DOHH2 (cell line): ENCODE results near the gene CCDC85A.

Source experiments
- H3F3A ChIP-seq: fragments of 200-600 bp; sonication (generic), shearing (Covaris generic); 2 replicates; pipeline ENCODE4 v1.6.0; 2016; ENCODE audit warnings: antibody characterized with exemption, mild to moderate bottlenecking; ENCODE audit not compliant: control insufficient read depth, insufficient read depth
- H3K27ac ChIP-seq: fragments of 200-600 bp; sonication (generic); 2 replicates; pipeline ENCODE4 v1.5.1; 2014; ENCODE audit warnings: low read depth, mild to moderate bottlenecking, low read length, moderate library complexity
- H3K27me3 ChIP-seq: fragments of 200-600 bp; sonication (generic); 2 replicates; pipeline ENCODE4 v1.6.1; 2014; ENCODE audit warnings: mild to moderate bottlenecking, low read length, mixed read lengths; ENCODE audit not compliant: control insufficient read depth
- H3K36me3 ChIP-seq: fragments of 200-600 bp; sonication (generic); 2 replicates; pipeline ENCODE4 v1.6.1; 2014; ENCODE audit warnings: mild to moderate bottlenecking, low read length, moderate library complexity, mixed read lengths; ENCODE audit not compliant: control insufficient read depth
- H3K4me1 ChIP-seq: fragments of 200-600 bp; sonication (generic); 2 replicates; pipeline ENCODE4 v1.6.1; 2014; ENCODE audit warnings: mild to moderate bottlenecking, low read length, mixed read lengths; ENCODE audit not compliant: control insufficient read depth
- H3K4me2 ChIP-seq: fragments of 200-600 bp; sonication (generic); 2 replicates; pipeline ENCODE4 v1.6.0; 2014; ENCODE audit warnings: mild to moderate bottlenecking, low read length, moderate library complexity
- H3K4me3 ChIP-seq: fragments of 200-600 bp; sonication (generic); 2 replicates; pipeline ENCODE4 v1.5.1; 2014; ENCODE audit warnings: mild to moderate bottlenecking, low read length, mixed read lengths
- H3K79me2 ChIP-seq: fragments of 200-600 bp; sonication (generic); 2 replicates; pipeline ENCODE4 v1.6.1; 2014; ENCODE audit warnings: mild to moderate bottlenecking, low read length, mixed read lengths; ENCODE audit not compliant: control insufficient read depth
- H3K9me2 ChIP-seq: fragments of 200-600 bp; sonication (generic); replicated peaks from 2 replicates; pipeline ENCODE4 v1.6.1; 2014; ENCODE audit warnings: mild to moderate bottlenecking, low read length, mixed read lengths; ENCODE audit not compliant: control insufficient read depth
- H3K9me3 ChIP-seq: fragments of 200-600 bp; sonication (generic); 2 replicates; pipeline ENCODE4 v1.6.1; 2014; ENCODE audit warnings: antibody characterized with exemption, low read length, mixed read lengths; ENCODE audit not compliant: control insufficient read depth, insufficient read depth
- H4K20me1 ChIP-seq: fragments of 200-600 bp; sonication (generic); 2 replicates; pipeline ENCODE4 v1.6.0; 2014; ENCODE audit warnings: low read depth, mild to moderate bottlenecking, antibody characterized with exemption, low read length, moderate library complexity; ENCODE audit not compliant: control insufficient read depth, insufficient read depth
- CTCF ChIP-seq: fragments of 200-600 bp; sonication (generic); IDR thresholded peaks from one replicate; pipeline ENCODE4 v1.5.1; 2014; ENCODE audit warnings: antibody characterized with exemption, mild to moderate bottlenecking, low read depth, low read length; ENCODE audit not compliant: poor library complexity, severe bottlenecking
- EZH2phosphoT487 ChIP-seq: fragments of 200-600 bp; sonication (generic); IDR thresholded peaks from 2 replicates; pipeline ENCODE4 v1.6.1; 2017; ENCODE audit warnings: borderline replicate concordance, mild to moderate bottlenecking, antibody characterized with exemption, low read length, moderate library complexity, mixed read lengths

The CCDC85A gene

GRCh38 chr2:56234241-56234640 lies 50.5 kb downstream of the CCDC85A start:
- no peaks in the 10 kb centered on the region for H3K36me3 ChIP-seq
- H3F3A ChIP-seq, result no peaks in the 10 kb centered on the region
- no peaks in the 10 kb centered on the region for H3K27me3 ChIP-seq
- H3K4me2 ChIP-seq, result no peak overlapping the region
- no peaks in the 10 kb centered on the region for H3K9me2 ChIP-seq
- H3K4me3 ChIP-seq, result no peak overlapping the region
- peaks cover 7% of the 10 kb centered on the region; the same call in 1 of the 2 replicates for H3K4me1 ChIP-seq
- H3K79me2 ChIP-seq, result no peaks in the 10 kb centered on the region
- TF ChIP-seq EZH2phosphoT487, result no peak
- TF ChIP-seq CTCF, result no peak
- no peaks in the 10 kb centered on the region for H4K20me1 ChIP-seq
- H3K9me3 ChIP-seq, result no peaks in the 10 kb centered on the region
- H3K27ac ChIP-seq, result no peak overlapping the region

- Histone ChIP-seq H3K4me3 (no peak overlapping the region), H3K79me2 (no peaks in the 10 kb centered on the region), H3K27ac (no peak overlapping the region), H3F3A (no peaks in the 10 kb centered on the region), H3K9me2 (no peaks in the 10 kb centered on the region), H3K4me1 (no peaks in the 10 kb centered on the region), H3K36me3 (no peaks in the 10 kb centered on the region), H4K20me1 (no peaks in the 10 kb centered on the region), H3K4me2 (no peak overlapping the region), H3K27me3 (no peaks in the 10 kb centered on the region), H3K9me3 (peaks cover 6% of the 10 kb centered on the region; the same call in 1 of the 2 replicates)
- TF ChIP-seq CTCF (no peak), EZH2phosphoT487 (no peak)
Measured at GRCh38 chr2:56239030-56239429, 55.2 kb downstream of the CCDC85A start.

- H3K9me2 ChIP-seq, result no peaks in the 10 kb centered on the region
- peaks cover 6% of the 10 kb centered on the region; the same call in 1 of the 2 replicates for H3K9me3 ChIP-seq
- H3K4me1 ChIP-seq, result no peaks in the 10 kb centered on the region
- no peak overlapping the region for H3K27ac ChIP-seq
- no peak overlapping the region for H3K4me2 ChIP-seq
- no peaks in the 10 kb centered on the region for H3K79me2 ChIP-seq
- TF ChIP-seq EZH2phosphoT487 (no peak), CTCF (no peak)
- H3K4me3 ChIP-seq, result no peak overlapping the region
- no peaks in the 10 kb centered on the region for H3K36me3 ChIP-seq
- no peaks in the 10 kb centered on the region for H3F3A ChIP-seq
- no peaks in the 10 kb centered on the region for H3K27me3 ChIP-seq
- H4K20me1 ChIP-seq, result no peaks in the 10 kb centered on the region
Measured at GRCh38 chr2:56239437-56239836, 55.6 kb downstream of the CCDC85A start.

GRCh38 chr2:56240210-56240609 lies 56.4 kb downstream of the CCDC85A start:
- H4K20me1 ChIP-seq, result no peaks in the 10 kb centered on the region
- H3K36me3 ChIP-seq, result no peaks in the 10 kb centered on the region
- H3K27ac ChIP-seq, result no peak overlapping the region
- H3K9me2 ChIP-seq, result no peaks in the 10 kb centered on the region
- no peak overlapping the region for H3K4me3 ChIP-seq
- no peaks in the 10 kb centered on the region for H3K4me1 ChIP-seq
- no peak for TF ChIP-seq CTCF
- no peak for TF ChIP-seq EZH2phosphoT487
- H3K4me2 ChIP-seq, result no peak overlapping the region
- H3F3A ChIP-seq, result no peaks in the 10 kb centered on the region
- H3K27me3 ChIP-seq, result no peaks in the 10 kb centered on the region
- no peaks in the 10 kb centered on the region for H3K79me2 ChIP-seq
- H3K9me3 ChIP-seq, result peaks cover 6% of the 10 kb centered on the region; the same call in 1 of the 2 replicates
